ENCODE results near the gene DPPA3. TPM values are rescaled to one million over a fixed set of nuclear protein-coding genes. Genes with fewer than 3 reads are reported as not detected.

The DPPA3 gene
- total and polyA plus RNA-seq, 3 donors from 2014 or later: 0.41 to 1.1 TPM; not detected in 1

- Histone ChIP-seq H3K4me3 (no peak overlapping the region), H3K27ac (no peak overlapping the region), H3K4me1 (no peaks in the 10 kb centered on the region), H3K9me3 (no peaks in the 10 kb centered on the region), H3K27me3 (no peaks in the 10 kb centered on the region), H3K36me3 (ENCODE audit: low read depth, missing control alignments) (no peaks in the 10 kb centered on the region)
- intact Hi-C loops (cut with DNase I; ENCODE audit: low total_unique reads): no loop called here
- 48 to 63% methylated on average over 3 of the region's 3 CpGs for WGBS, 2 donors
- TF ChIP-seq, protein P1, sequence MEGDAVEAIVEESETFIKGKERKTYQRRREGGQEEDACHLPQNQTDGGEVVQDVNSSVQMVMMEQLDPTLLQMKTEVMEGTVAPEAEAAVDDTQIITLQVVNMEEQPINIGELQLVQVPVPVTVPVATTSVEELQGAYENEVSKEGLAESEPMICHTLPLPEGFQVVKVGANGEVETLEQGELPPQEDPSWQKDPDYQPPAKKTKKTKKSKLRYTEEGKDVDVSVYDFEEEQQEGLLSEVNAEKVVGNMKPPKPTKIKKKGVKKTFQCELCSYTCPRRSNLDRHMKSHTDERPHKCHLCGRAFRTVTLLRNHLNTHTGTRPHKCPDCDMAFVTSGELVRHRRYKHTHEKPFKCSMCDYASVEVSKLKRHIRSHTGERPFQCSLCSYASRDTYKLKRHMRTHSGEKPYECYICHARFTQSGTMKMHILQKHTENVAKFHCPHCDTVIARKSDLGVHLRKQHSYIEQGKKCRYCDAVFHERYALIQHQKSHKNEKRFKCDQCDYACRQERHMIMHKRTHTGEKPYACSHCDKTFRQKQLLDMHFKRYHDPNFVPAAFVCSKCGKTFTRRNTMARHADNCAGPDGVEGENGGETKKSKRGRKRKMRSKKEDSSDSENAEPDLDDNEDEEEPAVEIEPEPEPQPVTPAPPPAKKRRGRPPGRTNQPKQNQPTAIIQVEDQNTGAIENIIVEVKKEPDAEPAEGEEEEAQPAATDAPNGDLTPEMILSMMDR (IDR thresholded peaks at IDR 0.05): no peak
- TF ChIP-seq POLR2A (IDR thresholded peaks at IDR 0.05): no peak
- no peak for DNase-seq
Measured at GRCh38 chr12:7694556-7695236, 16.5 kb upstream of the DPPA3 start.

GRCh38 chr12:7695237-7695560, 16.0 kb upstream of the DPPA3 start:
- 46 to 49% methylated on average over 10 of the region's 10 CpGs for WGBS, 2 donors
- TF ChIP-seq POLR2A (IDR thresholded peaks at IDR 0.05): no peak
- TF ChIP-seq, protein P1 (IDR thresholded peaks at IDR 0.05): no peak
- Histone ChIP-seq H3K4me1 (no peaks in the 10 kb centered on the region), H3K27me3 (no peaks in the 10 kb centered on the region), H3K27ac (no peak overlapping the region), H3K36me3 (ENCODE audit: low read depth, missing control alignments) (no peaks in the 10 kb centered on the region), H3K9me3 (no peaks in the 10 kb centered on the region), H3K4me3 (no peak overlapping the region)
- intact Hi-C loops (cut with DNase I; ENCODE audit: low total_unique reads): no loop called here
- no peak for DNase-seq

- H3K9me3 ChIP-seq: no peaks in the 10 kb centered on the region
- DNase-seq: no peak
- WGBS, 2 donors: 51% methylated on average over 7 of the region's 7 CpGs
- H3K27ac ChIP-seq: no peak within 1 kb of the TSS
- intact Hi-C loops (cut with DNase I; ENCODE audit: low total_unique reads): no loop called here
- no peak within 1 kb of the TSS for H3K4me3 ChIP-seq
- no peak for TF ChIP-seq POLR2A (IDR thresholded peaks at IDR 0.05)
- TF ChIP-seq, protein P1 (IDR thresholded peaks at IDR 0.05): no peak
- H3K36me3 ChIP-seq (ENCODE audit: low read depth, missing control alignments): no peaks in the 10 kb centered on the region
- no peaks in the 10 kb centered on the region for H3K4me1 ChIP-seq
- H3K27me3 ChIP-seq: no peaks in the 10 kb centered on the region
Measured at GRCh38 chr12:7695566-7696197, 15.6 kb upstream of the DPPA3 start, which contains the start of gene GDF3. TSS of gene GDF3 (minus strand) at chr12:7695775. CDS start at chr12:7695728, 47 bp downstream.

DNA sequence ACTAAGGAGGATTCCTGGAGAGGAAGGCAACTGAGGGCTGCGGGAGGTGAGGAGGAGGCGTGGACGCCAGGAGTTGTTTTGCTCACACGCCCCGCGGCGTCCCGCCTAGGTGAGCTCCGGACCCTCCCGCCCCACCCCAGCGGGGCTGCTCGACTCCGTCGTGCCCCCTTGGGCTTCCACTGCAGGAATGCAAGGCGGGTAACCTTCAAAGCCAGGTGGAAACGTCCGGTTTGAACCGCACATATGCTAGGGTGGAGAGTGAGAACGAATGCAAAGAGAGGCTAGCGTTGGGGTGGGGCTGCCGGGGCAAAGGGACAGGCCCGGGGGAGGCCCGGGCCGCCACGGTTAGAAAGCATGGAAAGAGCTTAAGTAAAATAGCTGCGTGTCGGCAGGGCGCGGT, 5.4 kb upstream of the DPPA3 start:
- no peaks in the 10 kb centered on the region for H3K27me3 ChIP-seq
- no peaks in the 10 kb centered on the region for H3K4me1 ChIP-seq
- no peaks in the 10 kb centered on the region for H3K36me3 ChIP-seq (ENCODE audit: low read depth, missing control alignments)
- DNase-seq: no peak
- no peak for TF ChIP-seq POLR2A (IDR thresholded peaks at IDR 0.05)
- TF ChIP-seq, protein P1 (IDR thresholded peaks at IDR 0.05): no peak
- WGBS, 2 donors: 60 to 62% methylated on average over 29 of the region's 29 CpGs
- peak overlapping the region; percentile 27 to 58 for H3K27ac ChIP-seq
- H3K4me3 ChIP-seq: peak overlapping the region; percentile 12 to 23
- intact Hi-C loops (cut with DNase I; ENCODE audit: low total_unique reads): no loop called here
- no peaks in the 10 kb centered on the region for H3K9me3 ChIP-seq
